ENCODE results near the gene CLTCL1.

DNA sequence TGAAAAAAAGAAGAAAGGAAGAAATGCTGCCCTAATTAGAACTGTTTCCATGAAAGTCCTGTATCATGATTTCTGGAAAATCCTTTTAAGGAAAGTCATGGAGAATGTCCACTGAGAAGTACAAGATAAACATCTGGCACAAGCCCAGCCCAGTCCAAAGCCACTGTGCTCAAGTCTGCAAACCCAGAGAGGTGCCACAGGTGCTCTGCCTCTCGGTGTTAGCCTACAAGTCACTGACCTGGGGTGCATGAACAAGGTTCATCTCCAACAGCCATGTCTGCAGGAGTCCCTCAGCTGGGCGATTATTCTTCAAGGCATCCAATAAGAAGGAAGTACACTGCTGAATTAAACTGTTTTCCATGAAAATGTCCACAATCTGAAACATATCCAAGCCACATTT is 61.9 kb downstream of the CLTCL1 start:
- TF ChIP-seq GATA2 (IDR thresholded peaks at IDR 0.05; ENCODE audit: low read depth, low read length) (no peak), GATA3 (IDR thresholded peaks at IDR 0.05; ENCODE audit: low read depth, low read length) (no peak)

Data from SH-SY5Y (cell line).